ENCODE measurements around the gene TRPM5.

TRPM5 gene

GRCh38 chr11:2468363-2469235 is 24.3 kb upstream of the TRPM5 start:
- no peak for DNase-seq (ENCODE audit: low spot score)

- DNase-seq (ENCODE audit: low spot score), result no peak
Observed at GRCh38 chr11:2467695-2468055, 23.4 kb upstream of the TRPM5 start.

GRCh38 chr11:2466869-2467694 is 22.8 kb upstream of the TRPM5 start:
- DNase-seq (ENCODE audit: low spot score), result no peak

- DNase-seq (ENCODE audit: low spot score), result no peak
Observed at GRCh38 chr11:2466069-2466801, 21.9 kb upstream of the TRPM5 start.

- DNase-seq (ENCODE audit: low spot score), result no peak
Observed at GRCh38 chr11:2465202-2466068, 21.1 kb upstream of the TRPM5 start.

- DNase-seq (ENCODE audit: low spot score), result no peak
Observed at GRCh38 chr11:2464451-2465165, 20.3 kb upstream of the TRPM5 start.

GRCh38 chr11:2463766-2464277 is 19.5 kb upstream of the TRPM5 start:
- no peak for DNase-seq (ENCODE audit: low spot score)

- no peak for DNase-seq (ENCODE audit: low spot score)
Observed at GRCh38 chr11:2462986-2463765, 18.9 kb upstream of the TRPM5 start.

- no peak for DNase-seq (ENCODE audit: low spot score)
Observed at GRCh38 chr11:2462543-2462985, 18.2 kb upstream of the TRPM5 start.

- DNase-seq (ENCODE audit: low spot score), result no peak
Observed at GRCh38 chr11:2461956-2462542, 17.7 kb upstream of the TRPM5 start.

GRCh38 chr11:2461253-2461955 is 17.1 kb upstream of the TRPM5 start:
- DNase-seq (ENCODE audit: low spot score), result no peak

- no peak for DNase-seq (ENCODE audit: low spot score)
Observed at GRCh38 chr11:2460540-2461252, 16.4 kb upstream of the TRPM5 start.

- no peak for DNase-seq (ENCODE audit: low spot score)
Observed at GRCh38 chr11:2459796-2460531, 15.7 kb upstream of the TRPM5 start.

GRCh38 chr11:2459016-2459725 is 14.9 kb upstream of the TRPM5 start:
- DNase-seq (ENCODE audit: low spot score), result no peak

GRCh38 chr11:2458321-2458720 is 14.0 kb upstream of the TRPM5 start:
- DNase-seq (ENCODE audit: low spot score), result no peak

- DNase-seq (ENCODE audit: low spot score), result no peak
Observed at GRCh38 chr11:2453436-2453835, 9.1 kb upstream of the TRPM5 start.
